Panc1 (cell line): ENCODE results near the gene CLCN7.

Source experiments
- POLR2AphosphoS5 ChIP-seq: IDR thresholded peaks from 2 replicates; pipeline ENCODE4 v1.6.1; 2012; ENCODE audit warnings: mild to moderate bottlenecking, low read depth, low read length, moderate library complexity
- SIN3A ChIP-seq: IDR thresholded peaks from 2 replicates; pipeline ENCODE4 v1.6.1; 2012; ENCODE audit warnings: low read depth, mild to moderate bottlenecking, low read length, moderate library complexity, borderline replicate concordance; ENCODE audit not compliant: insufficient read depth
- TF ChIP-seq, protein P1 (sequence below): fragments of 450-650 bp; IDR thresholded peaks from 2 replicates; pipeline ENCODE4 v1.5.1; 2017; ENCODE audit warnings: mild to moderate bottlenecking
- TF ChIP-seq, protein P2 (sequence below), 2 experiments: IDR thresholded peaks; 2 replicates each; pipeline ENCODE4 v1.6.1; 2011 to 2012; ENCODE audit warnings: low read depth in 2 of 2, control low read depth in 1 of 2, low read length in 1 of 2, mild to moderate bottlenecking in 1 of 2, moderate library complexity in 1 of 2; ENCODE audit not compliant: insufficient read depth in 1 of 2

DNA sequence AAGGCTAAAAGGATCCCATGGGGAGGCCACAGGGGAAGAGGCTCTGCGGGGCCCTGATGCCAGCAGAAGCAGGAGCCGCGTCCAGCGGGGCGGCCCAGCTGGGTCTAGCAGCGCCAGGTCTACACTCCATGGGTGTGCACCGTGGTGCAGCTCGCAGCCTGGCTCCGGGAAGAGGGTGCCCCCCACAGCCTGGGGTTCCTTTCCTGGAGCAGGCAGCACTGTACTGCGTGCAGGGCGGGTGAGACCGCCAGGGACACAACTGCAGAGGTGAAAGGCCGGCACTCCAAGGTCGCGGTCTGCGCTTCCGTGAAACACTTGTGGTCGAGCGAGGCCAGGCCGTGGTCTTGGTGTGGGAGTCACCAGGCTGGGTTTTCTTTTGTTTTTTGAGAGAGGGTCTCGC, 24.0 kb downstream of the CLCN7 start:
- TF ChIP-seq, protein P1, sequence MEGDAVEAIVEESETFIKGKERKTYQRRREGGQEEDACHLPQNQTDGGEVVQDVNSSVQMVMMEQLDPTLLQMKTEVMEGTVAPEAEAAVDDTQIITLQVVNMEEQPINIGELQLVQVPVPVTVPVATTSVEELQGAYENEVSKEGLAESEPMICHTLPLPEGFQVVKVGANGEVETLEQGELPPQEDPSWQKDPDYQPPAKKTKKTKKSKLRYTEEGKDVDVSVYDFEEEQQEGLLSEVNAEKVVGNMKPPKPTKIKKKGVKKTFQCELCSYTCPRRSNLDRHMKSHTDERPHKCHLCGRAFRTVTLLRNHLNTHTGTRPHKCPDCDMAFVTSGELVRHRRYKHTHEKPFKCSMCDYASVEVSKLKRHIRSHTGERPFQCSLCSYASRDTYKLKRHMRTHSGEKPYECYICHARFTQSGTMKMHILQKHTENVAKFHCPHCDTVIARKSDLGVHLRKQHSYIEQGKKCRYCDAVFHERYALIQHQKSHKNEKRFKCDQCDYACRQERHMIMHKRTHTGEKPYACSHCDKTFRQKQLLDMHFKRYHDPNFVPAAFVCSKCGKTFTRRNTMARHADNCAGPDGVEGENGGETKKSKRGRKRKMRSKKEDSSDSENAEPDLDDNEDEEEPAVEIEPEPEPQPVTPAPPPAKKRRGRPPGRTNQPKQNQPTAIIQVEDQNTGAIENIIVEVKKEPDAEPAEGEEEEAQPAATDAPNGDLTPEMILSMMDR: no peak
- TF ChIP-seq, protein P2, sequence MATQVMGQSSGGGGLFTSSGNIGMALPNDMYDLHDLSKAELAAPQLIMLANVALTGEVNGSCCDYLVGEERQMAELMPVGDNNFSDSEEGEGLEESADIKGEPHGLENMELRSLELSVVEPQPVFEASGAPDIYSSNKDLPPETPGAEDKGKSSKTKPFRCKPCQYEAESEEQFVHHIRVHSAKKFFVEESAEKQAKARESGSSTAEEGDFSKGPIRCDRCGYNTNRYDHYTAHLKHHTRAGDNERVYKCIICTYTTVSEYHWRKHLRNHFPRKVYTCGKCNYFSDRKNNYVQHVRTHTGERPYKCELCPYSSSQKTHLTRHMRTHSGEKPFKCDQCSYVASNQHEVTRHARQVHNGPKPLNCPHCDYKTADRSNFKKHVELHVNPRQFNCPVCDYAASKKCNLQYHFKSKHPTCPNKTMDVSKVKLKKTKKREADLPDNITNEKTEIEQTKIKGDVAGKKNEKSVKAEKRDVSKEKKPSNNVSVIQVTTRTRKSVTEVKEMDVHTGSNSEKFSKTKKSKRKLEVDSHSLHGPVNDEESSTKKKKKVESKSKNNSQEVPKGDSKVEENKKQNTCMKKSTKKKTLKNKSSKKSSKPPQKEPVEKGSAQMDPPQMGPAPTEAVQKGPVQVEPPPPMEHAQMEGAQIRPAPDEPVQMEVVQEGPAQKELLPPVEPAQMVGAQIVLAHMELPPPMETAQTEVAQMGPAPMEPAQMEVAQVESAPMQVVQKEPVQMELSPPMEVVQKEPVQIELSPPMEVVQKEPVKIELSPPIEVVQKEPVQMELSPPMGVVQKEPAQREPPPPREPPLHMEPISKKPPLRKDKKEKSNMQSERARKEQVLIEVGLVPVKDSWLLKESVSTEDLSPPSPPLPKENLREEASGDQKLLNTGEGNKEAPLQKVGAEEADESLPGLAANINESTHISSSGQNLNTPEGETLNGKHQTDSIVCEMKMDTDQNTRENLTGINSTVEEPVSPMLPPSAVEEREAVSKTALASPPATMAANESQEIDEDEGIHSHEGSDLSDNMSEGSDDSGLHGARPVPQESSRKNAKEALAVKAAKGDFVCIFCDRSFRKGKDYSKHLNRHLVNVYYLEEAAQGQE (IDR thresholded peaks at IDR 0.05; ENCODE audit: insufficient read depth in 1 of 2, low read depth in 2 of 2, low read length in 1 of 2): no peak
- no peak for TF ChIP-seq POLR2AphosphoS5
- TF ChIP-seq SIN3A: no peak
